GM12878 (cell line): Measurements from ENCODE around the gene MAGI1. TPM values are rescaled to one million over a fixed set of nuclear protein-coding genes. Genes with fewer than 3 reads are reported as not detected.
"Not testable (repeated sequence)": the region's sequence is repeated elsewhere in the genome, so short reads cannot be mapped to it uniquely, and the experiment has no call there.

Source experiments
- ATAC-seq: fragments of 200-7000 bp; cut with Tn5 transposase; 3 replicates; pipeline ENCODE4 v1.9.1; 2020; ENCODE audit warnings: mild to moderate bottlenecking, moderate library complexity
- BruUV-seq: library from RNA; stranded (reverse); fragments of 400-500 nt; replicated peaks from 2 replicates; lab custom pipeline; 2021; lab: Mats Ljungman, UMichigan
- CTCF ChIA-PET: fragments of 300-600 bp; sonication (Branson Sonifier 250); formaldehyde crosslinking; extraction: SDS; loops from one replicate; lab custom pipeline; 2021; ENCODE audit warnings: inconsistent platforms; lab: Yijun Ruan, JAX
- POLR2A ChIA-PET: fragments of 350-600 bp; formaldehyde crosslinking; extraction: SDS; loops from one replicate; lab custom pipeline; 2021; ENCODE audit warnings: inconsistent platforms; lab: Charles Lee
- RAD21 ChIA-PET: fragments of 300-600 bp; sonication (Branson Sonifier 250); formaldehyde crosslinking; loops from one replicate; lab custom pipeline; 2023; ENCODE audit warnings: antibody characterized with exemption; ENCODE audit not compliant: unreplicated experiment; lab: Charles Lee
- SMC1A ChIA-PET: fragments of 300-600 bp; sonication (Branson Sonifier 250); formaldehyde crosslinking; loops from one replicate; lab custom pipeline; 2023; ENCODE audit not compliant: unreplicated experiment, uncharacterized antibody; lab: Charles Lee
- DNase-seq: peaks from one replicate; pipeline ENCODE4 v3.0.0-alpha.2; 2011; ENCODE audit warnings: low read depth, low spot score
- FAIRE-seq: peaks from 3 replicates; lab custom pipeline; 2011; peaks lifted over from hg19 to GRCh38; lab: Jason Lieb, UNC
- H2AFZ ChIP-seq: 2 replicates; pipeline ENCODE4 v1.6.0; 2011; ENCODE audit warnings: low read depth, low read length, control low read depth; ENCODE audit not compliant: control insufficient read depth
- H3K27ac ChIP-seq: 2 replicates; pipeline ENCODE4 v1.5.1; 2011; ENCODE audit warnings: control low read depth; ENCODE audit not compliant: control insufficient read depth, insufficient read depth
- H3K27me3 ChIP-seq, 2 experiments: replicated peaks in 1 of 2; 2 replicates each; pipeline versions ENCODE4 v1.6.0 to v1.6.1; 2011; ENCODE audit warnings: low read length in 1 of 2; ENCODE audit not compliant: control insufficient read depth in 2 of 2, insufficient read depth in 2 of 2
- H3K36me3 ChIP-seq, 2 experiments: 2 replicates each; pipeline ENCODE4 v1.5.1; 2011; ENCODE audit warnings: low read length in 1 of 2; ENCODE audit not compliant: control insufficient read depth in 2 of 2, insufficient read depth in 2 of 2
- H3K4me1 ChIP-seq: 2 replicates; pipeline ENCODE4 v1.6.1; 2011; ENCODE audit warnings: mild to moderate bottlenecking, low read length, moderate library complexity, mixed read lengths; ENCODE audit not compliant: control insufficient read depth, insufficient read depth
- H3K4me2 ChIP-seq: 2 replicates; pipeline ENCODE4 v1.6.0; 2011; ENCODE audit warnings: control low read depth; ENCODE audit not compliant: control insufficient read depth, insufficient read depth
- H3K4me3 ChIP-seq: fragments of 200-600 bp; sonication (generic); 2 replicates; pipeline ENCODE4 v1.5.1; 2016
- H3K79me2 ChIP-seq: 2 replicates; pipeline ENCODE4 v1.6.0; 2011; ENCODE audit warnings: low read length; ENCODE audit not compliant: control insufficient read depth, insufficient read depth
- H3K9ac ChIP-seq: 2 replicates; pipeline ENCODE4 v1.8.0; 2011; ENCODE audit warnings: low read length, control low read depth, mixed read lengths; ENCODE audit not compliant: control insufficient read depth, insufficient read depth
- H3K9me3 ChIP-seq: replicated peaks from 3 replicates; pipeline ENCODE4 v1.5.1; 2011; ENCODE audit warnings: mild to moderate bottlenecking, low read length; ENCODE audit not compliant: control insufficient read depth, insufficient read depth
- H4K20me1 ChIP-seq: 2 replicates; pipeline ENCODE4 v1.6.0; 2011; ENCODE audit not compliant: control insufficient read depth, insufficient read depth
- ESRRA ChIP-seq: IDR thresholded peaks from 2 replicates; pipeline ENCODE4 v1.6.1; 2012; ENCODE audit warnings: mild to moderate bottlenecking, low read length, improper control_type of control experiment
- ETV6 ChIP-seq, 2 experiments: fragments of 450-650 bp in 1 of 2; IDR thresholded peaks in 1 of 2; conservative IDR thresholded peaks in 1 of 2; 2 replicates each; pipeline ENCODE4 v1.6.1; 2014; ENCODE audit warnings: antibody characterized with exemption in 1 of 2, borderline replicate concordance in 1 of 2, low read depth in 1 of 2, mild to moderate bottlenecking in 1 of 2, moderate library complexity in 1 of 2
- HDGF ChIP-seq: fragments of 450-650 bp; IDR thresholded peaks from 2 replicates; pipeline ENCODE4 v1.6.1; 2016; ENCODE audit warnings: antibody characterized with exemption
- IKZF1 ChIP-seq: fragments of 450-650 bp; conservative IDR thresholded peaks from 2 replicates; pipeline ENCODE4 v1.6.1; 2017; ENCODE audit warnings: antibody characterized with exemption, mild to moderate bottlenecking
- IRF4 ChIP-seq: IDR thresholded peaks from 2 replicates; pipeline ENCODE4 v1.6.1; 2011; ENCODE audit warnings: low read depth, low read length
- MEF2A ChIP-seq: IDR thresholded peaks from 2 replicates; pipeline ENCODE4 v1.6.1; 2011; ENCODE audit warnings: low read depth, mild to moderate bottlenecking, low read length, moderate library complexity; ENCODE audit not compliant: insufficient read depth
- MTA2 ChIP-seq: fragments of 450-650 bp; IDR thresholded peaks from 2 replicates; pipeline ENCODE4 v1.6.1; 2016; ENCODE audit warnings: low read depth, mild to moderate bottlenecking, moderate library complexity
- PKNOX1 ChIP-seq: fragments of 450-650 bp; IDR thresholded peaks from 2 replicates; pipeline ENCODE4 v1.6.1; 2016; ENCODE audit warnings: mild to moderate bottlenecking
- PML ChIP-seq: IDR thresholded peaks from 2 replicates; pipeline ENCODE4 v1.6.1; 2012; ENCODE audit warnings: low read length, inconsistent platforms
- POLR2AphosphoS2 ChIP-seq: IDR thresholded peaks from 2 replicates; pipeline ENCODE4 v1.6.1; 2011; ENCODE audit warnings: low read depth, mild to moderate bottlenecking, low read length, improper control_type of control experiment, moderate library complexity
- SRF ChIP-seq, 2 experiments: IDR thresholded peaks; 2 replicates each; pipeline ENCODE4 v1.6.1; 2011; ENCODE audit warnings: low read depth in 2 of 2, low read length in 2 of 2, mild to moderate bottlenecking in 1 of 2, moderate library complexity in 1 of 2
- SUZ12 ChIP-seq: fragments of 200-600 bp; sonication (generic); IDR thresholded peaks from one replicate; pipeline ENCODE4 v1.6.1; 2018; ENCODE audit warnings: antibody characterized with exemption, mild to moderate bottlenecking; ENCODE audit not compliant: unreplicated experiment
- TARDBP ChIP-seq: IDR thresholded peaks from 2 replicates; pipeline ENCODE4 v1.6.1; 2016; ENCODE audit warnings: borderline replicate concordance
- TBL1XR1 ChIP-seq: IDR thresholded peaks from 2 replicates; pipeline ENCODE4 v1.6.1; 2012; ENCODE audit warnings: low read depth, low read length, improper control_type of control experiment
- ZBTB11 ChIP-seq: fragments of 450-650 bp; formaldehyde crosslinking; IDR thresholded peaks from 2 replicates; pipeline ENCODE4 v1.5.0; 2022; ENCODE audit warnings: mild to moderate bottlenecking, missing genetic modification characterization
- ZNF274 ChIP-seq: IDR thresholded peaks from one replicate; pipeline ENCODE4 v1.8.0; 2011; ENCODE audit not compliant: insufficient read length, insufficient read depth
- WGBS: methylation state at CpG from one replicate; pipeline ENCODE4 v1.1.6; 2016; ENCODE audit warnings: low lambda C conversion rate; ENCODE audit not compliant: insufficient replicate concordance, insufficient coverage; ENCODE audit errors: missing lambda C conversion rate; 5-methylcytosine and 5-hydroxymethylcytosine counted together
- in situ Hi-C: fragments of 300-500 bp; cut with MboI; formaldehyde crosslinking; loops from 9 replicates; pipeline ENCODE4 v1.14.3; 2018; ENCODE audit warnings: mixed read lengths
- intact Hi-C: fragments of 100-400 bp; cut with micrococcal nuclease; formaldehyde crosslinking; loops from one replicate; pipeline ENCODE4 v1.14.2; 2022; ENCODE audit not compliant: unreplicated experiment
- polyA plus RNA-seq, 11 experiments: library from polyadenylated mRNA; depleted of rRNA in 4 of 11; unstranded in 6 of 11; stranded (reverse) in 5 of 11; fragments of >200 nt; fragmentation: Nextera tagmentation in 4 of 11; fragmentation: Illumina TruSeq in 1 of 11; extraction: Ambion mirVana in 4 of 11; extraction: Trizol in 1 of 11; gene quantifications; 1 replicate in 1 of 11; 2 replicates in 10 of 11; pipeline versions ENCODE4 v1.2.1 to v1.2.3, GENCODE V29; 2011 to 2016; ENCODE audit warnings: inconsistent platforms in 2 of 11, missing spikeins in 2 of 11, low read depth in 1 of 11
- total RNA-seq, 4 experiments: library from RNA; depleted of rRNA in 3 of 4; stranded (reverse); fragments of >200 nt in 3 of 4; fragmentation: Illumina TruSeq in 1 of 4; extraction: Trizol in 1 of 4; gene quantifications; 2 replicates each; pipeline versions ENCODE4 v1.2.1 to v1.2.3, GENCODE V29; 2013 to 2021

The MAGI1 gene
- total and polyA plus RNA-seq, 10 of the 15 experiments (the other 5 are each of a cell fraction or from before 2014, with no cell fraction given): 0.02 to 3.3 (median 0.29) TPM; not detected in 1

- SMC1A ChIA-PET: no interaction called here
Observed at GRCh38 chr3:65861718-65862117, 177.0 kb downstream of the MAGI1 start.

GRCh38 chr3:65859612-65860011 lies 179.1 kb downstream of the MAGI1 start:
- H2AFZ ChIP-seq, BruUV-seq, CTCF ChIA-PET, in situ Hi-C loops, H3K9ac ChIP-seq, H3K9me3 ChIP-seq, H4K20me1 ChIP-seq, RAD21 ChIA-PET, ATAC-seq, H3K4me3 ChIP-seq, H3K27me3 ChIP-seq, SMC1A ChIA-PET, H3K27ac ChIP-seq, H3K79me2 ChIP-seq, H3K36me3 ChIP-seq, H3K4me2 ChIP-seq, intact Hi-C loops, DNase-seq, POLR2A ChIA-PET, H3K4me1 ChIP-seq, FAIRE-seq: not testable (repeated sequence)
- WGBS: 67% methylated on average over 7 of the region's 7 CpGs

More at GRCh38 chr3:65861718-65862117, 177.0 kb downstream of the MAGI1 start:
- Histone ChIP-seq H3K9me3 (no peaks in the 10 kb centered on the region), H3K27me3 (no peaks in the 10 kb centered on the region; a peak in 1 of 4 replicates), H3K27ac (no peak overlapping the region)
- FAIRE-seq: no peak
- TF ChIP-seq HDGF: no peak
- TF ChIP-seq SUZ12: no peak
- TF ChIP-seq MEF2A: no peak
- TF ChIP-seq PML: no peak
- no peak for TF ChIP-seq IRF4
- TF ChIP-seq ZBTB11 (CRISPR knock-in tag): no peak
- no peak for TF ChIP-seq ETV6 (conservative IDR thresholded peaks at IDR 0.05 in 1 of 2, IDR thresholded peaks at IDR 0.05 in 1 of 2; ENCODE audit: borderline replicate concordance in 1 of 2, low read depth in 1 of 2)
- no peak for TF ChIP-seq PKNOX1
- no peak for TF ChIP-seq ESRRA
- TF ChIP-seq POLR2AphosphoS2: no peak
- no peak for TF ChIP-seq TARDBP
- TF ChIP-seq MTA2: no peak
- no peak for TF ChIP-seq TBL1XR1
- TF ChIP-seq IKZF1: no peak
- TF ChIP-seq SRF (IDR thresholded peaks at IDR 0.05; ENCODE audit: low read depth in 2 of 2, low read length in 2 of 2): no peak
- TF ChIP-seq ZNF274: no peak
- TF ChIP-seq, all 136 proteins: peak for 0
- H3K36me3 ChIP-seq: no peaks in the 10 kb centered on the region
- intact Hi-C loops: no loop called here
- ChIA-PET POLR2A (interaction anchor here (0.6 kb wide), 1 partner anchor 15 kb away, joined by 3 read pairs; no protein-coding TSS in a partner anchor), RAD21 (no interaction called here), CTCF (no interaction called here)
- no peak for ATAC-seq
- H3K4me1 ChIP-seq: no peaks in the 10 kb centered on the region
- in situ Hi-C loops: no loop called here
- no peak for DNase-seq
- no peaks in the 10 kb centered on the region for H3K79me2 ChIP-seq
- BruUV-seq: no TSS peak
- no peak overlapping the region for H2AFZ ChIP-seq
- WGBS: 21% methylated on average over 5 of the region's 5 CpGs
- no peaks in the 10 kb centered on the region for H4K20me1 ChIP-seq
- no peak overlapping the region for H3K9ac ChIP-seq
- H3K4me3 ChIP-seq: no peak overlapping the region
- no peak overlapping the region for H3K4me2 ChIP-seq
